Activated T-helper 2 cell treated with anti-CD3 and anti-CD28 coated beads, Interferon-gamma antibody, Interleukin-2, Interleukin-4, amounts not matched to agents 10 μg/mL and 5 μg/mL and 100 μg/mL, durations not matched to agents 14 hours and 24 hours and 36 hours (primary cell): Measurements from ENCODE around the gene RNASE3. TPM values are rescaled to one million over a fixed set of nuclear protein-coding genes. Genes with fewer than 3 reads are reported as not detected.

Experiments
- DNase-seq: peaks from one replicate; pipeline ENCODE4 v3.0.0; 2021; ENCODE audit warnings: low spot score
- H3K27ac Mint-ChIP-seq: one replicate; pipeline ENCODE4 v1.8.0; 2021; ENCODE audit warnings: mixed read lengths
- H3K27me3 Mint-ChIP-seq: one replicate; pipeline ENCODE4 v1.8.0; 2021; ENCODE audit warnings: low read depth, mixed read lengths
- H3K36me3 Mint-ChIP-seq: one replicate; pipeline ENCODE4 v1.8.0; 2021; ENCODE audit warnings: low read depth, mixed read lengths
- H3K4me1 Mint-ChIP-seq: one replicate; pipeline ENCODE4 v1.8.0; 2021; ENCODE audit warnings: low read depth, mixed read lengths
- H3K4me3 Mint-ChIP-seq: one replicate; pipeline ENCODE4 v1.8.0; 2021; ENCODE audit warnings: low read depth, mild to moderate bottlenecking, moderate library complexity, mixed read lengths
- H3K9me3 Mint-ChIP-seq: one replicate; pipeline ENCODE4 v1.8.0; 2021; ENCODE audit warnings: mixed read lengths
- intact Hi-C: fragments of 100-400 bp; cut with micrococcal nuclease; formaldehyde crosslinking; loops from one replicate; pipeline ENCODE4 v1.15.1; 2023
- total RNA-seq: library from RNA; stranded (reverse); gene quantifications from 2 replicates; pipeline ENCODE4 v1.2.3, GENCODE V29; 2022

Gene RNASE3
- total RNA-seq, 1 donor from 2014 or later: not detected

GRCh38 chr14:20935303-20935984 lies 44.3 kb downstream of the RNASE3 start:
- Mint-ChIP-seq H3K36me3 (no peaks in the 10 kb centered on the region), H3K9me3 (no peaks in the 10 kb centered on the region), H3K27ac (no peak overlapping the region), H3K4me3 (no peak overlapping the region), H3K27me3 (no peaks in the 10 kb centered on the region), H3K4me1 (no peaks in the 10 kb centered on the region)
- intact Hi-C loops: no loop called here
- no peak for DNase-seq

Other genes starting within 250 kb of the RNASE3 start
- not detected in 2 replicates for gene OR6S1, start 249.7 kb upstream of the RNASE3 start, total RNA-seq
- gene RNASE4, start 206.8 kb upstream of the RNASE3 start, total RNA-seq: 0.73 and 1.1 TPM in 2 replicates
- gene ANG, start 202.6 kb upstream of the RNASE3 start, total RNA-seq: 0.68 and 0.92 TPM in 2 replicates
- not detected in 2 replicates for gene EDDM3A, start 145.5 kb upstream of the RNASE3 start, total RNA-seq
- gene EDDM3B, start 123.0 kb upstream of the RNASE3 start, total RNA-seq: not detected in 2 replicates
- 0.91 and 0.94 TPM in 2 replicates for gene RNASE6, start 110.1 kb upstream of the RNASE3 start, total RNA-seq
- gene RNASE1, start 88.5 kb upstream of the RNASE3 start, total RNA-seq: not detected in 2 replicates
- not detected in 2 replicates for gene RNASE2, start 64.1 kb downstream of the RNASE3 start, total RNA-seq
- gene METTL17, start 98.6 kb downstream of the RNASE3 start, total RNA-seq: 93.7 and 102 TPM in 2 replicates
- gene SLC39A2, start 107.9 kb downstream of the RNASE3 start, total RNA-seq: 0.18 and 0.30 TPM in 2 replicates
- gene NDRG2, start 133.7 kb downstream of the RNASE3 start, total RNA-seq: 1.1 and 1.8 TPM in 2 replicates
- gene TPPP2, start 138.8 kb downstream of the RNASE3 start, total RNA-seq: not detected in 2 replicates
- gene RNASE13, start 143.4 kb downstream of the RNASE3 start, total RNA-seq: not detected in 2 replicates
- gene RNASE7, start 151.0 kb downstream of the RNASE3 start, total RNA-seq: not detected in 2 replicates
- gene RNASE8, start 166.4 kb downstream of the RNASE3 start, total RNA-seq: not detected in 2 replicates
- gene ARHGEF40, start 178.9 kb downstream of the RNASE3 start, total RNA-seq: 0.05 and 0.16 TPM in 2 replicates
- gene ZNF219, start 207.3 kb downstream of the RNASE3 start, total RNA-seq: 9.4 and 11.0 TPM in 2 replicates
- not detected in 2 replicates for gene TMEM253, start 209.7 kb downstream of the RNASE3 start, total RNA-seq